Type B pancreatic cell (in vitro differentiated cells): ENCODE results near the gene HPCAL1. TPM values are rescaled to one million over a fixed set of nuclear protein-coding genes. Genes with fewer than 3 reads are reported as not detected.

Experiments
- DNase-seq: peaks from one replicate; pipeline ENCODE4 v3.0.0; 2021; ENCODE audit warnings: mixed read lengths; ENCODE audit not compliant: unreplicated experiment; ENCODE audit errors: extremely low spot score
- H3K27ac Mint-ChIP-seq: 2 replicates; pipeline ENCODE4 v1.8.0; 2021; ENCODE audit warnings: mild to moderate bottlenecking, mixed read lengths
- H3K27me3 Mint-ChIP-seq: 2 replicates; pipeline ENCODE4 v1.8.0; 2021; ENCODE audit warnings: mixed read lengths
- H3K36me3 Mint-ChIP-seq: 2 replicates; pipeline ENCODE4 v1.8.0; 2021; ENCODE audit warnings: mixed read lengths
- H3K4me1 Mint-ChIP-seq: one replicate; pipeline ENCODE4 v1.8.0; 2021; ENCODE audit warnings: mixed read lengths; ENCODE audit not compliant: unreplicated experiment
- H3K4me3 Mint-ChIP-seq: 2 replicates; pipeline ENCODE4 v1.8.0; 2021; ENCODE audit warnings: mild to moderate bottlenecking, mixed read lengths
- H3K9me3 Mint-ChIP-seq: 2 replicates; pipeline ENCODE4 v1.8.0; 2021; ENCODE audit warnings: mixed read lengths
- CTCF ChIP-seq: fragments of 200-600 bp; sonication (generic); conservative IDR thresholded peaks from 2 replicates; pipeline ENCODE4 v1.5.0; 2021; ENCODE audit warnings: antibody characterized with exemption, mild to moderate bottlenecking
- total RNA-seq: library from RNA; stranded (reverse); gene quantifications from 2 replicates; pipeline ENCODE4 v1.2.1, GENCODE V29; 2021; ENCODE audit warnings: low replicate concordance

HPCAL1 gene
- total RNA-seq, 1 donor from 2014 or later, result 17.8 TPM

GRCh38 chr2:10362096-10362897 lies 59.6 kb downstream of the HPCAL1 start:
- Mint-ChIP-seq H3K27ac (no peak overlapping the region), H3K36me3 (no peaks in the 10 kb centered on the region)
- TF ChIP-seq CTCF, result no peak

GRCh38 chr2:10362898-10363454 lies 60.3 kb downstream of the HPCAL1 start:
- Mint-ChIP-seq H3K27me3 (no peaks in the 10 kb centered on the region), H3K27ac (no peak overlapping the region), H3K4me1 (peaks cover 8% of the 10 kb centered on the region), H3K9me3 (no peaks in the 10 kb centered on the region), H3K4me3 (no peak overlapping the region), H3K36me3 (no peaks in the 10 kb centered on the region)
- DNase-seq, result no peak
- no peak for TF ChIP-seq CTCF

More at GRCh38 chr2:10362096-10362897, 59.6 kb downstream of the HPCAL1 start:
- Mint-ChIP-seq H3K4me1 (peaks cover 14% of the 10 kb centered on the region), H3K27me3 (no peaks in the 10 kb centered on the region), H3K9me3 (no peaks in the 10 kb centered on the region), H3K4me3 (no peak overlapping the region)
- DNase-seq, result no peak

- Mint-ChIP-seq H3K4me1 (peaks cover 8% of the 10 kb centered on the region), H3K4me3 (no peak overlapping the region), H3K27ac (no peak overlapping the region), H3K36me3 (no peaks in the 10 kb centered on the region), H3K27me3 (no peaks in the 10 kb centered on the region), H3K9me3 (no peaks in the 10 kb centered on the region)
- TF ChIP-seq CTCF, result no peak
- DNase-seq, result no peak
Observed at GRCh38 chr2:10363861-10364610, 61.3 kb downstream of the HPCAL1 start.

GRCh38 chr2:10365412-10365811 lies 62.7 kb downstream of the HPCAL1 start:
- Mint-ChIP-seq H3K4me3 (no peak overlapping the region), H3K4me1 (peaks cover 15% of the 10 kb centered on the region), H3K9me3 (no peaks in the 10 kb centered on the region), H3K27ac (no peak overlapping the region), H3K27me3 (no peaks in the 10 kb centered on the region), H3K36me3 (no peaks in the 10 kb centered on the region)
- TF ChIP-seq CTCF, result no peak
- DNase-seq, result no peak

- H3K36me3 Mint-ChIP-seq, result no peaks in the 10 kb centered on the region
- H3K4me3 Mint-ChIP-seq, result no peak overlapping the region
- no peaks in the 10 kb centered on the region for H3K27me3 Mint-ChIP-seq
- H3K9me3 Mint-ChIP-seq, result no peaks in the 10 kb centered on the region
- H3K4me1 Mint-ChIP-seq, result peaks cover 10% of the 10 kb centered on the region
- no peak overlapping the region for H3K27ac Mint-ChIP-seq
- no peak for DNase-seq
- no peak for TF ChIP-seq CTCF
Observed at GRCh38 chr2:10366601-10367270, 64.0 kb downstream of the HPCAL1 start.
